Inflammatory macrophage treated with lipopolysaccharide for 4 hours (primary cell): ENCODE measurements around the gene EEF2.

Experiments used
- DNase-seq: peaks from one replicate; pipeline ENCODE4 v3.0.0-alpha.2; 2020

EEF2 gene

GRCh38 chr19:3984908-3985642 is at the start of gene EEF2:
EEF2 (minus strand) TSS chr19:3985463; CDS start chr19:3985380, 83 bp downstream.
- DNase-seq: peak; percentile 92

- no peak for DNase-seq
These were observed 49.1 kb upstream of the EEF2 start for GRCh38 chr19:4034048-4035017.

GRCh38 chr19:4033028-4033956 is 48.0 kb upstream of the EEF2 start:
- no peak for DNase-seq

- no peak for DNase-seq
These were observed 47.2 kb upstream of the EEF2 start for GRCh38 chr19:4032436-4032835.

- no peak for DNase-seq
These were observed 46.2 kb upstream of the EEF2 start for GRCh38 chr19:4031420-4031819.

- no peak for DNase-seq
These were observed 45.7 kb upstream of the EEF2 start for GRCh38 chr19:4030981-4031380.

- DNase-seq: no peak
These were observed 45.3 kb upstream of the EEF2 start for GRCh38 chr19:4030552-4030951.

- DNase-seq: no peak
These were observed 44.0 kb upstream of the EEF2 start for GRCh38 chr19:4029247-4029614.

GRCh38 chr19:4028334-4029246 is 43.3 kb upstream of the EEF2 start:
- DNase-seq: no peak

- DNase-seq: no peak
These were observed 41.9 kb upstream of the EEF2 start for GRCh38 chr19:4027146-4027545.

- DNase-seq: no peak
These were observed 40.1 kb upstream of the EEF2 start for GRCh38 chr19:4025317-4025716.

- no peak for DNase-seq
These were observed 38.5 kb upstream of the EEF2 start for GRCh38 chr19:4023600-4024398.

- DNase-seq: no peak
These were observed 34.3 kb upstream of the EEF2 start for GRCh38 chr19:4019578-4019977.

- no peak for DNase-seq
These were observed 33.7 kb upstream of the EEF2 start for GRCh38 chr19:4018775-4019504.

- DNase-seq: no peak
These were observed 32.9 kb upstream of the EEF2 start for GRCh38 chr19:4018140-4018613.

- DNase-seq: no peak
These were observed 31.8 kb upstream of the EEF2 start for GRCh38 chr19:4016903-4017638.

GRCh38 chr19:4016486-4016885 is 31.2 kb upstream of the EEF2 start:
- DNase-seq: no peak

GRCh38 chr19:4015705-4016402 is 30.6 kb upstream of the EEF2 start:
- no peak for DNase-seq
